Activated T-cell treated with anti-CD3 and anti-CD28 coated beads, Interleukin-2, amount 50 U/mL, for 1 hour (primary cell): Measurements from ENCODE around the gene HOXA5.

Source experiments
- DNase-seq: peaks from one replicate; pipeline ENCODE4 v3.0.0-alpha.2; 2020

Gene HOXA5

DNA sequence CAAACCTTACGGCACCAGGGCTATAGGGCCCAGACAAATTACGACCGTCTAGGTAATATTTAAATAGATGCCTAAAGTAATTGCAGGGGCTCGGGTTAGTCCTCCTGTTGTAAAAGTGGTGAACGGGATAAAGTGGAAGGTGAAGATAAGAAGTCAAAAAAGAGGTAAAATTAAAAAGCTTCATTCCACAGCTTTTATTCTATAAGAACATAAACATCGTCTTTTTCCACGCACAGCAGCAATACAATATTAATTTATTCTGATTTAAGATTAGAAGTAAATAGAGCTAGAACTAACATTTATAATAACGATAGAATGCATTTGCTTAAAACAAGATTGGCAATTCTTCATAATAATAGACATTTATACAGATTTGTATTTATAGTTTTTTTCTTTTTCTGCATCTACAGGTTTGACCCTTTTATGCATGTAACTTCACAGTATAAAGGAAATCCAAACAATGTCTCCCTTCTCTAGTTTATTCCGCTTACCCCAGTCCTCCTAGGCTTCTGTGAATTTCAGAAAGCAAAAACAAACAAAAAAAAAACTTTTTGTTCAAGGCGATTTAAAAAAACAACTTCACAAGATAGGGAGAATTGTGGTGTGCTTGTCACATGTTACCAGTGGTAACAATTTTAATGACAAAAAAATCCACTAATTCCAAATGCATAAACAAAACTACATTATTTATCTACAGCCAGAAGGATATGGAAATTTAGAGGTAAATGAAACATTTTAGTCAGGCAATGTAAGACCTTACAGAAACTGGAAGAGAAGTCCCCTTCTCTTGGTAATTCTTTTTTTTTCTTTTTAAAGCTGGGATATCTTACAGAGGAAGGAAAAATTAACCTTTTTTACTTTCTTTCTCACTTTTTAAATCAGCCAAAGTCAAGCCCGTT lies 27.2 kb upstream of the HOXA5 start:
- no peak for DNase-seq

DNA sequence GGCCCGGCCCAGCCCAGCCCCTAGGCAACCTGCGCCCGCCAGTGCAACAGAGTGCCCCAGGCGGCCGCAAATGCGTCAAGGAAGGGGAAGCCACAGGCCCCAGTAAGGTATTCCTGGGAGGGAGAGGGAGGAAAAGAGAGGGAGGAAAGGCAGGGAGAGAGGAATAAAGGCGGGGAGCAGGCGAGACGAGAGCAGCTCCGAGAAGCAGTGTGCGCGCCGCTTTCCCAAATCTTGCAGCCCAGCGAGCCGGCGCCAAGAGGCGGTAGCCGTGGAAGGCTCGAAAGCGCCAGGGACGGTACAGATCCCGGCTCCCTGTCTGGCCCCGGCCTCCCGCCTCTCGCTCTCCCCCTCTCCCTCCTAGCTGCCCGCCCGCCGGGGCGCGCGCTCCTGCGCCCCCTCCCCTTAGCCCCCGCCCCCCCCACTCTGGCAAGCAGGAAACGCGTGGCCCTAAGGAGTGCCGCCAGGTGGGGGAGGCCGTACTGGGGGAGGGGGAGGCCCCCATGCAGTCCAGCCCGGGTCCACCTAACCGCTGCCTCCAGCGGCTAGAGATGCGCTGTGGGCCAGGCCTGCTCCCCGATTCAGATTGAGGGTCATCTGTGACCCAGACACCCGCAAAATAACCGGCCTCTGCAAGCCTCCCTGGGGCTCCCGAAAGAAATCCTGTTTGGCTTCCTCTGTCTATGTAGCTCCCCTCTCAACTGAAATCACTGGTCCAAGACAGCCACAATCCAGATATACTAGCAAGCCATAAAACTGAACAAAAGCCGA lies 26.4 kb upstream of the HOXA5 start:
- DNase-seq, result no peak

- DNase-seq, result peak; percentile 49
These were observed 24.9 kb upstream of the HOXA5 start for GRCh38 chr7:27168265-27168947.

DNA sequence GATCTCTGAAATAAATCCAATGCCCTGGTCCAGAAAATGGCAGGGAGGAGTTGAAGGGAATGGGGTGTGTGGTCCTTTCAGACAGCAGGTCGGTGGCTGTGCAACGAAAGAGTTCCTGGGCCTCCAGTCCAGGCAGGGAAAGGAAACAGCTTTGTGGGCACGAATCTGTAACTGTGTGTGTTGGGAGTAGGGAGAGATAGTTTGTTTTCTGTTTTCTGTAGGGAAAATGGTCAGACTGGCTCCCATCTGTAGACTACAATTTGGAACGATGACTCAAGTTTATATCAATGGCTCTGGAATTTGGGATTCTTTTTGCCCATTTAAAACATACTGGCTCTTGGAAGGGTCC lies 24.4 kb upstream of the HOXA5 start:
- no peak for DNase-seq

GRCh38 chr7:27166531-27167505 lies 23.3 kb upstream of the HOXA5 start:
- no peak for DNase-seq

GRCh38 chr7:27165996-27166530 lies 22.6 kb upstream of the HOXA5 start:
- DNase-seq, result peak; percentile 40

- peak; percentile 42 for DNase-seq
These were observed 21.9 kb upstream of the HOXA5 start, which contains the start of gene HOXA9 for GRCh38 chr7:27165089-27165995. Gene HOXA9, minus strand, starts transcription at chr7:27165537. Its CDS starts 80 bp downstream, at chr7:27165457.

DNA sequence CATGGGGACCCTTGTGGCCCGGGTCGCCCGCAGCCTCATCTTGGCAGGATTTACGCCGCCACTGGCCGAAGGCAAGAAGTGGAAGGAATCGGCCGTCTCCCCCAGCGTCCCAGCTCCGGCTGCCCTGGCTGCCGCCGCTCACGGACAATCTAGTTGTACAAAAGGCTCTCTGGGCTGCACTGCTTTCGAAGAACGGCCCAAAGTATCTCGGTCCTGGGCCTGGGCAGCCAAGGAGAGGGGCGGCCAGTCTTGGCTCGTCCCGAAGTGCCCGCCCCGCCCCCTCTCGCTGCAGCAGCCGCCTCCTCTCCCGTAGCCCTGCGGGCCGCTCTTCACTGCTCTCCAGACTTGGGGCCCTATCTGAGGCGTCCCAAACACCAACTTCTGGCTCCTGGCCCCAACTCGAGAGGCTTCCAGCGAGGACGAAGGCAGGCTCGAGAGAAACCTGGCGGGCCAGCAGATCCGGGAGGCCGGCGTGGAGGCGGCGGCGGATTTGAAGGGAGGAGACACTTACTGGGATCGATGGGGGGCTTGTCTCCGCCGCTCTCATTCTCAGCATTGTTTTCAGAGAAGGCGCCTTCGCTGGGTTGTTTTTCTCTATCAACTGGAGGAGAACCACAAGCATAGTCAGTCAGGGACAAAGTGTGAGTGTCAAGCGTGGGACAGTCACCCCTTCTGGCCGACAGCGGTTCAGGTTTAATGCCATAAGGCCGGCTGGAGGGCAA lies 21.0 kb upstream of the HOXA5 start:
- peak; percentile 37 for DNase-seq

GRCh38 chr7:27164045-27164366 lies 20.5 kb upstream of the HOXA5 start:
- DNase-seq, result no peak

DNA sequence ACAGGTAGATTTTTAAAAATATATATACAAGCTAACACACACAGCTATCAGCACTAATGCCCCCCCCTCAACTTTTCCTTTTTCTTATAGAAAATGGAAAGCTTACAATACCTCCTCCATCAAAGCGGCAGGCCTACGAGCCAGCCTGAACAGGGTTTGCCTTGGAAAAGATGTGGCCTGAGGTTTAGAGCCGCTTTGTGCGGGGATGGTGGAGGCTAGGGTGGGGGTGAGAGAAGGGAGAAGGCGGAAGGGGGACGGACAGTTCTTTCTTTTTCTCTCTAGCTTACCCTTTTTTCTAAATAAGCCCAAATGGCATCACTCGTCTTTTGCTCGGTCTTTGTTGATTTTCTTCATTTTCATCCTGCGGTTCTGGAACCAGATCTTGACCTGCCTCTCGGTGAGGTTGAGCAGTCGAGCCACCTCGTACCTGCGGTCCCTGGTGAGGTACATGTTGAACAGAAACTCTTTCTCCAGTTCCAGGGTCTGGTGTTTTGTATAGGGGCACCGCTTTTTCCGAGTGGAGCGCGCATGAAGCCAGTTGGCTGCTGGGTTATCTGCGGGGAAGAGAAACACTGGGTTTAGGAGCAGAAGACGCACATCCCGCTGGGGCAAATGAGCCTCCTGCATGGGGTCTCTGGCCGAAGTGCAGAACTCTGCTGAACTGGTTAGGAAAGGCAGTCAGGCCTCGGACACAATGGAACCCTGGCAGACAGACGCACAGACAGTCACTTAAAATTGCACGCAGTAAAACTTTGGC lies 20.0 kb upstream of the HOXA5 start:
- peak; percentile 11 for DNase-seq

DNA sequence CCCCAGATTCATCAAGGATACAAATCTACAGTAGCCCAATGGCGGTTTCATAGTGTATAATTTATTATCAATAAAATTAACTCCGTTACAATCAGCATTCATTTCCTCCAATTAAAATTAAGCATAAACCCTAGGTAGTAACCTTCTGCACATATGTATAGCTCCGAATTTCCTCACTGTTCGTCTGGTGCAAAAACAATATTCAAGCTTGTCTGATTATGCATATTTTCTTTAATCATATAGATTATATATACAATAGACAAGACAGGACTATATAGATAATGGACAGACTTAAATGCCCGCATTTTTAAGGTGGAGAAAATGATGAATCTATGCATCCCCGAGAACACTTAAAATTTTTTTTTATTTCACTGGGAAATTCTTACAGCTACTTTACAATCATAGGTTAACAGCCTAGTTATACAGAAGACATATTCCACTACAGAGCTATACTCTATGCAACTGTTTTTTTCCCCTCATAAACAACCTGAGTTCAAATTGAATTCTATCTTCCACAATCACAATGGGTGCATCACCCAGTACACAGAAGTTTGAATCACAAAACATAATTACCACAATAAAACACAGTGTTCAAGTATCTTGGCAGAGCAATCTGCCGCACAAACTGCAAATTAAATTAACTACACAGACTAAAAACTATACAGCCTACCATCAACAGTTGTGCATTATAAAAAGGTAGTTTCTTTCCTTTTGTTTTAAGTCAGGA lies 19.2 kb upstream of the HOXA5 start:
- DNase-seq, result no peak

DNA sequence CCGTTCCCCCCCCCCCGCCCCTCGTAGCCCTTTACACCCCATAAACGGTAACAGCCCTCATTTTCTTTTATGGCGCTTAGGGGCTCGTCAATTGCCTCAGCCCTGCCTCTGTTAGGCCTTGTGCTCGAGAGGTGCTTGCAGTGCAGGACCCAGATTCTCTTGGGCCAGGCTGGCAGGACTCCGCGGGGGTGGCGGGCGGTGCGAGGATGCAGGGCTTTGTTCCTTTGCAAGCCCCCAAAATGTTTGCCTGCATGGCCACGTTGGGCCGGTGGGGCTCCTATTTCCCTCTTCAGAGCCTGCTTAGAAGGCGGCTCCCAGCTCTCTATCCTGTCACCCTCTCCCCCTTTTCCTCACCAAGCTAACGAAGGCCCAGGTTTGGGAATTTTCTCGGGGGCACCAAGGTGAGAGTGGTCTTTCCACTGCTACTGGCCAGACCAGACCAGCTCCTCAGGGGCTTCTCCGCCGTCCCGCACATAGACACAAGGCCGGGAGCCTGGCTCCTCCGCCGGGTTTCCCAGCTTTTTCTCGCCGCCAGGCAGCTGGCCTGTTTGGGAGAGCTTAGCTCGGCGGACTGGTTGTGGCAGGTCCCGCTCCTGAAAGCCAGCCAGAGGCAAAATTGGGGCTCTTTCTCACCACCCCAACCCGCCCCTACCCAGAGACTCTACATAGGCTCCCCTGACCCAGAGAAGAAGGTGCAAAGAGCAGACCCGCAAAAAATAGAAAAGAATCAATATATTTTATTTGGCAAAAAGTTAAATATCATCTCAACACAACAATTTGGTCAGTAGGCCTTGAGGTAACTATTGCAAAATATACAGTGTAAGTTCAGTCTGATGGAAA lies 18.5 kb upstream of the HOXA5 start:
- DNase-seq, result peak; percentile 23

GRCh38 chr7:27161214-27161720 lies 17.8 kb upstream of the HOXA5 start:
- no peak for DNase-seq

DNA sequence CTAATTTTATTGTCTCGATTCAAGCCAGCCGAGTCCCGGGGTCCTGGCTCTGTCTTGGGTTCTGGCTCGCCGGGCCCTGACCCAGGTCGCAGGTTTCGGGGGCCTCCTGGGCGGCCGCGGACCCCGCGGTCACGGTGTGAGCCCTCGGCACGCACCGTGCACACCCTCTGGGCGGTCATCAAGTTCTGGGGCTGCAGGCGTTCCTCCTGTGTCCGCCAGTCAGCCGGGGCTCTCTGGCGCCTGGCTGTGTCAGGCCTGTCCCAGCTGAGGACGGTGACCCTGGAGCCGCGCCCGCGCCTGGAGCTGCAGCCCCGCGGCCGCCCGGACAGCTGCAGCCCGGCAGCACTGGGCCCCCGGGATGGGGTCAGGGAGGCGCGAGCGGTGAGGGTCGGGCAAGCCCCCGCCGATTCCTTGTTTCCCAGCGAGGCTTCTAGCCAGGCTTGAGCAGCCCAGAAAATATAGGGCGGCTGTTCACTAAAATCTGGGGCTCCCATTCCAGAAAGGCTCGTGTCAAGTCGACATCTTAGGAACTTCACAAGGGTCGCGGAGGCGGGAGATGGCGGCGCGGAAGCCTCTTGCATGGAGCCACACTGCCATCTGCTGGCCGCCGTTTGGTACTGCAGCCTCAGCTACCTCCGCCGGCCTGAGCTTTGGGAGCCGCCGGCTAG lies 17.2 kb upstream of the HOXA5 start:
- DNase-seq, result peak; percentile 89

DNA sequence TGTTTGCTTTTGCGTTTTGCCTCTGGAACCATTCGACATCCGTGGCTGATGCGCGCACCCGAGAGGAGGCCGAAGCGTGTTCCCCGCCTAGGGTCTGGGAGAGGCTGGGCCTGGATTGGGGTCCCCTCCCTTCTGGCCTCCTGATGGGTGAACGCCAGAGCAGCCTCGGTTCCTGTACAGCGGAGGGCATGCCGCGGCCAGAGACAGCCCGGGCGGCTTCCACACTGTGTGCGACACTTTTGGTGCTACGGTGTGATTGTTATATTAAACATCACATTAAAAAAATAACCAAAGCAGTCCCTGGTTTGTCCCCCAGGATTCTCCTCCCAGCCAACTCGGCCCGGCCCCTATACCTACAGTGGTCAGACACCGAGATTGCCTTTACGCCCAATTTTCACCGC lies 16.7 kb upstream of the HOXA5 start:
- DNase-seq, result peak; percentile 55

DNA sequence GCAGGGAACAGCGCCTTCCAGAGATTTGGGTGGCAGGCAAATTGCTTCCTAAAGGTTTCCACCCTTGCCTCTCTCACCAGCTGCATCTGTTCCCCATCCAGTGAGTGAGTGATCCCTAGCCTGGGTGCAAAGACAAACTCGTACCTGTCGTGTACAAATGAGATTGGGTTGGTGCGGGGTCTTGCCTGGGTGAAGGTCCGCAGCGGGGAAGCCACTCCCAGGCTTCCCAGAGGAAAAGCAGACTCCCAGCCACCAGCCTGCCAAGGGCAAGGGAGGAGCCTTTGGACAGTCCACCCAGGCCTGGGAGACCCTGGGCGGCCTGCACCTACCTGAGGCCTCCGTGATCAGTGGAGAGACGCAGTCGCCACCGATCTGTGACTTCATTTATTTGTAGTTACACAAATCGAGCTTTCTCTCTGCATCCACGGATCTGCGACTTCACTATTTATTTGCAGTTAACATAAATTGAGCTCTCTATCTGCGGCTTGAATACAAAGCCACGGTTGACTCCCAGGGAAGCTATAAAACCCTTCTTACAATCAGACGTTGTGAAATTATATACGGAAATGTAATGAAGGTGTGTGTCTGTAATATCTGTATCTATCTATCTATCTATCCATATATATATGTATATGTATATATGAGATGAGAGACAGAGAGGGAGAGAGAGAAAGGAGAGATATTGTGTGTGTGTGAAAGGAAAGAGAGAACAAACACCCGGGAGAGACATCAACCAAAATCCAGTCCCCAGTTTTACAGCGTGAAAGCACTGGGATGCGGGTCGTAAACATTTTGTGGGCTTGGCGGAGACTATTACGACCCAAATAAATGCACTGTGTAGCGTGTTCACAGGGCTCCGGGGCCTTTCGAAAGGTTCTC lies 16.0 kb upstream of the HOXA5 start:
- peak; percentile 18 for DNase-seq
